ENCODE results near the gene MIPOL1. TPM values are rescaled to one million over a fixed set of nuclear protein-coding genes. Genes with fewer than 3 reads are reported as not detected.

The MIPOL1 gene
- total and polyA plus RNA-seq, 2 donors from 2014 or later, result 4.4 to 14.8 TPM

- Histone ChIP-seq H3K9me3 (ENCODE audit: control insufficient read depth in 2 of 3, insufficient read depth in 1 of 3, low read length in 3 of 3) (no peaks in the 10 kb centered on the region), H3K4me1 (ENCODE audit: control insufficient read depth in 2 of 3, insufficient read depth in 2 of 3, low read depth in 1 of 3, low read length in 3 of 3) (peaks cover 0 to 4% (median 0%) of the 10 kb centered on the region in 3 donors), H3K9ac (ENCODE audit: low read length in 3 of 3) (no peak overlapping the region), H3K27me3 (ENCODE audit: control insufficient read depth, insufficient read depth, low read length) (peaks cover 72% of the 10 kb centered on the region), H3K27ac (ENCODE audit: low read depth in 2 of 2, low read length in 2 of 2) (no peak overlapping the region), H3K36me3 (ENCODE audit: control insufficient read depth in 2 of 3, insufficient read depth in 3 of 3, low read length in 3 of 3) (no peaks in the 10 kb centered on the region), H3K4me3 (ENCODE audit: low read length in 3 of 3) (no peak overlapping the region)
- no peak for TF ChIP-seq CTCF (IDR thresholded peaks at IDR 0.05; ENCODE audit: borderline replicate concordance, extremely low read depth, insufficient read depth)
- peak in 2 of 5 donors; percentile 29 to 75 for DNase-seq
- intact Hi-C loops (cut with DNase I), result no loop called here
- no peak for FAIRE-seq
Measured at GRCh38 chr14:37587131-37587803, 389.5 kb downstream of the MIPOL1 start.

- H3K9ac ChIP-seq (ENCODE audit: low read length in 3 of 3), result no peak overlapping the region
- no peak overlapping the region for H3K4me3 ChIP-seq (ENCODE audit: low read length in 3 of 3)
- H3K4me1 ChIP-seq (ENCODE audit: control insufficient read depth in 2 of 3, insufficient read depth in 2 of 3, low read depth in 1 of 3, low read length in 3 of 3), result peaks cover 0 to 4% (median 0%) of the 10 kb centered on the region in 3 donors
- H3K27ac ChIP-seq (ENCODE audit: low read depth in 2 of 2, low read length in 2 of 2), result no peak overlapping the region
- no peaks in the 10 kb centered on the region for H3K36me3 ChIP-seq (ENCODE audit: control insufficient read depth in 2 of 3, insufficient read depth in 3 of 3, low read length in 3 of 3)
- FAIRE-seq, result no peak
- intact Hi-C loops (cut with DNase I), result no loop called here
- H3K27me3 ChIP-seq (ENCODE audit: control insufficient read depth, insufficient read depth, low read length), result peaks cover 73% of the 10 kb centered on the region
- H3K9me3 ChIP-seq (ENCODE audit: control insufficient read depth in 2 of 3, insufficient read depth in 1 of 3, low read length in 3 of 3), result no peaks in the 10 kb centered on the region
- no peak for TF ChIP-seq CTCF (IDR thresholded peaks at IDR 0.05; ENCODE audit: borderline replicate concordance, extremely low read depth, insufficient read depth)
- peak; percentile 43 to 67 (median 58) for DNase-seq
Measured at GRCh38 chr14:37587881-37588666, 390.3 kb downstream of the MIPOL1 start.

GRCh38 chr14:37588667-37588955, 390.9 kb downstream of the MIPOL1 start:
- Histone ChIP-seq H3K36me3 (ENCODE audit: control insufficient read depth in 2 of 3, insufficient read depth in 3 of 3, low read length in 3 of 3) (no peaks in the 10 kb centered on the region), H3K4me1 (ENCODE audit: control insufficient read depth in 2 of 3, insufficient read depth in 2 of 3, low read depth in 1 of 3, low read length in 3 of 3) (peaks cover 0 to 4% (median 0%) of the 10 kb centered on the region in 3 donors), H3K9me3 (ENCODE audit: control insufficient read depth in 2 of 3, insufficient read depth in 1 of 3, low read length in 3 of 3) (no peaks in the 10 kb centered on the region), H3K9ac (ENCODE audit: low read length in 3 of 3) (no peak overlapping the region), H3K27ac (ENCODE audit: low read depth in 2 of 2, low read length in 2 of 2) (no peak overlapping the region), H3K4me3 (ENCODE audit: low read length in 3 of 3) (no peak overlapping the region), H3K27me3 (ENCODE audit: control insufficient read depth, insufficient read depth, low read length) (peaks cover 78% of the 10 kb centered on the region)
- DNase-seq, result peak in 1 of 5 donors; percentile 44
- FAIRE-seq, result no peak
- intact Hi-C loops (cut with DNase I), result no loop called here
- TF ChIP-seq CTCF (IDR thresholded peaks at IDR 0.05; ENCODE audit: borderline replicate concordance, extremely low read depth, insufficient read depth), result no peak
